DOHH2 (cell line): ENCODE measurements around the gene HYOU1.

Experiments used
- CTCF ChIP-seq: fragments of 200-600 bp; sonication (generic); IDR thresholded peaks from one replicate; pipeline ENCODE4 v1.5.1; 2014; ENCODE audit warnings: antibody characterized with exemption, mild to moderate bottlenecking, low read depth, low read length; ENCODE audit not compliant: poor library complexity, severe bottlenecking
- EZH2phosphoT487 ChIP-seq: fragments of 200-600 bp; sonication (generic); IDR thresholded peaks from 2 replicates; pipeline ENCODE4 v1.6.1; 2017; ENCODE audit warnings: borderline replicate concordance, mild to moderate bottlenecking, antibody characterized with exemption, low read length, moderate library complexity, mixed read lengths

GRCh38 chr11:119085437-119085847, 28.4 kb upstream of the HYOU1 start:
- TF ChIP-seq CTCF (no peak), EZH2phosphoT487 (no peak)
